NCI-H1417 treated with DMSO at 0.1 percent for 48 hours (cell line): Measurements from ENCODE around the gene ATXN7L1.
A peak's percentile ranks its signal among the peaks of the same experiment; 100 is the strongest.
"Not testable (repeated sequence)": the region's sequence is repeated elsewhere in the genome, so short reads cannot be mapped to it uniquely, and the experiment has no call there.

ENCODE experiments used
- DNase-seq: peaks from one replicate; lab custom pipeline; 2025; lab: John Stamatoyannopoulos, UW

ATXN7L1 gene

DNA sequence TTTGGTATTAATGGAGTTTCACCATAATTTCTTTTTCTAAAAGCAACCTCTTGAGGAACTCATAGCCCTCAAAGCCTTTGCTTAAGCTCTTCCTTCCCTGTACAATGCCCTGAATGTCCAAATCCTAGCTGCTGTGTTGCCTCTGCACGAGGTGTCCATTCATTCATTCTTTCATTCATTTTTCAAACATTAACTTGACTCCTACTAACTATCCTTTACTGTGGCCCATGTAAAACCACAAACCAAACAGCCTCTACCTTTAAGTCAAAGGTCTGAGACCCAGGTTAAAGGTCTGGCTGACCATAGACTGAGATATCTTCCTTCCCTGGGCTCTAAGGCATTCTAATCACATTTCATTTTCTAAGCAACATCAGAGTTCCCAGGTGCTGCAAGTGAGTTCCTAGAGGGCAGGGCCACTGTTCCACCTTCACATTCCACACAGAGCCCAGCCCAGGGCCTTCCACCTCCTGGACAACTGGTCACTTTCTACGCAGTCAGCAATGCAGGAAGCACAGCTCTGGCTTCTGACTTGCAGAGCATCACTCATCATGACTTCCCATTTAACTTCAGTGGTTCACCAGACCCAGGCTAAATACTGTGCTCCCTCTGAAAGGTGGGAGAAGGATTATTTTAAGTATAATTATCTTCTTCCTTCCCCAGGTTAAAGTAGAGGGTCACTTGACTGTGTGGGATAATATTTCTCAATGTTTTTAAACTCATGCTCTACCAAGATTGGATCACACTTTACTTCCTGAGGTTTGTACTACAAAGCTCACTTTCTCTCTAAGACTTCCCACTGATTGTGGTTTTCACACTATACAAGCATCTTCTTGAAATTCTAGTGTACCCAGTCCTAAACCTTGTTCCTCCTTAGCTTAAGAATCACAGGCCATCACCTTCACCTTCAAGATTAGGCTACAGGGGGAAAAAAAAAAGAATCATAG, 19.1 kb downstream of the ATXN7L1 start:
- DNase-seq = no peak

DNA sequence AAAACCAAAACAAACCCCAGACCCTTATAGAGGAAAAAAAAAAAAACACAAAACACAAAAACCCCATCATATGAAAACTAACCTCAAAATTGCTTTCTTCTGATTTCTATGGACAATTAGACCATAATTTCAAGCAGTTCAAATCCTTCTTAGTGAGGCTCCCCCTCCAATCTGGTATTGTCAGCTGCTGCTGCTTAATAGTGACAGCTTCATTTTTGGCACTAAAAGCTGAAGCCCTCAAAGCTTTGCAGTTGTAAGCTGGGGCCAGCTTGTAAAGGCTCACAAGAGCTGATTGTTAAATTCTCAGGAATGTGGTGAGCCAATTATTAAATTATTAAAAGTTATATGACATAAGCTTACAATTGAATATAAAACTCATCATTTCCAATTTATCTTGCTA, 21.9 kb downstream of the ATXN7L1 start:
- DNase-seq = no peak

DNA sequence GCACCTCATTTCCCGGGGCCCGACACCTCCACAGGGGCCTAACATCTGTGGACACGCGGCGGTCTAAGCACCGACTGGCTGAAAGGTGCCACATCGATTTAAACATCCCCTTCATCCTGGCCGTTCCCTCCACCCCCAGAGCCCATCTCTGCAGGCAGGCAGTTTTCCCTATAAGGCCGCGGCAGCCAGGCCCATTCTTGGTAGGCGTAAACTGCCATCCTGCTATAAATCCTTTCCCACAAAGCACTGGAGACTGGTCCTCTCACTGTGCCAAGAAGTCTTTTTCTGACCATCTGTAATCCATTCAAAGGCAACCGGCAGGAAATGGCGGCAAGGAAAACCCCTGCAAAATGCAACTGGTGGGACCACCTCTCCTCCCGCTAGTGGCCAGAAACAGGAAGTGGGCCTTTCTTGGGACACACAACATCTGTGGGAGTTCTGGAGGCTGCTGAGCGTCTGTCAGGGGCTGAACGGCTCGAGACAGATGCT, 22.4 kb downstream of the ATXN7L1 start:
- no peak for DNase-seq

DNA sequence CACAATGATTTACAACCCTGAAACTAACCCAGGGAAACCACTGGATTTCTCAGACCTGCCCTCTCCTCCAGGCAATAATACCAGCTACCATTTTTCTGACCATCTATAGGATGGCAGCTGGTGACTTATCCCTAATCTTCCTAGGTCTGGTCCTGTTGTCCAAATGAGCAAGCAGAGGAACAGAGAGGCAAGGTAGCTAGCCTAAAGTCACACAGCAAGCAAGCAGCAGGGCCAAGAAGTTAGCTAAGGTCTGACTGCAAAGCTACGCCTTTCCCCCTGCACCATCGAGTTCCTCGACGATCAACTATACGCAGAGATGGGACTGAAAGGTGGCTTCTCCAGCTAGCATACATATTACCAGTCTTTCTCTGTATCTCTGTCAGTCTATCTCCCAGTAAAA, 25.3 kb downstream of the ATXN7L1 start:
- no peak for DNase-seq

DNA sequence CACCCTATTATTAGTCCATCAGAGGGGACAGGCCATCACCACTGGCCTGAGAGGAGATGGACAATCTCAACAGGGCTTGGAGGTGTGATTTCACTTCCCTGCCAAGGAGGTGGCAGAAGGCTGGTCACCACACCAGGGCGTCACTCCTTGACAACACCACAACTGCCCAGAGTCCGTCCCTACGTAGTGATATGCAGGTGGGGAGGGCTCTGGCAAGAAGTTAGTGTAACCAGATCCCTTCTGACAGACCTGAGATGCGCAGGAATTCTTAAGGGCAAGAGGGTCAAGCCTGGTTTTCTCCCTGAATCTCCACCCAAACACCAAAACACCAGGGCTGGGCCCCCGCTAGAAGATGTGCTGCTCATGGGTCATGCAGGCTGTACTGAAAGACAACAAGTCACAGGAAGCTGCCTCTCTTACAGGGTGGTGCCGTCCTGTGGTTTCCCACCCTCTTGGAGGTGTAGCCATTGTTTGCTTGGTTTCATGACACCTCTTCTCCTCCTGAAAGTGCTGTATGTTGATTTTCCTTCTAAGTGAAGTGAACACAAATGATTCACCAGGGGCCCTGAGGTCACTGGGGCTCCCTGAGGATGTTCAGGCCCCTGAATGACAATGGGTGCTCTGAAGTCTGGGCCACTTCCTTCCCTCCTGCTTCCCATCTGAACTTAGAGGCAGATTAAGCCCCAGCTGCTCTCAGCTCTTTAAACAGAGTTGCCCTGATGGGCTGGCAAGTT, 27.1 kb downstream of the ATXN7L1 start:
- peak; percentile 2 for DNase-seq

DNA sequence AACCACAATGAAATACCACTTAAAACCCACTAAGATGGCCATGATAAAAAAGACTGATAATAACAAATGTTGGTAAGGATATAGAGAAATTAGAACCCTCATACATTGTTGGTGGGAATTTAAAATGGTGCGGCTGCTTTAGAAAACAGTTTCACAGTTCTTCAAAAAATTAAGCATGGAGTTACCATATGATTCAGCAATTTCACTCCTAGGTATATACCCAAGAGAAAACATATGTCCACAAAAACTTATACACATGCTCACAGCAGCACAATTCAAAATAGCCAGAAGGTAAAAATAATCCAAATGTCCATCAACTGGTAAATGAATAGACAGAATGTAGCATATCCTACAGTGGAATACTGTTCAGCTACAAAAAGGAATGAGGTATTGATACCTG, 30.0 kb downstream of the ATXN7L1 start:
- no peak for DNase-seq

DNA sequence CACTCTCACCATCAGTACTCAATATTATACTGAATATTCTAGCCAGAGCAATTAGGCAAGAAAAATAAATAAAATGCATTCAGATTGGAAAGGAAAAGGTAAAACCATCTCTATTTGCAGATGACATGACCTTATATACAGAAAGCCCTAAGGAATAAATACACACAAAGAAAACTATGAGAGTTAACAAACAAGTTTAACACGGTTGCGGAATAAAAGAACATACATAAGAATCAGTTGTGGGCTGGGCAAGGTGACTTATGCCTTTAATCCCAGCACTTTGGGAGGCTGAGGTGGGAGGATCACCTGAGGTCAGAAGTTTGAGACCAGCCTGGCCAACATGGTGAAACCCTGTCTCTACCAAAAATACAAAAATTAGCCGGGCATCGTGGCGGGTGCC, 31.7 kb downstream of the ATXN7L1 start:
- DNase-seq = not testable (repeated sequence)

DNA sequence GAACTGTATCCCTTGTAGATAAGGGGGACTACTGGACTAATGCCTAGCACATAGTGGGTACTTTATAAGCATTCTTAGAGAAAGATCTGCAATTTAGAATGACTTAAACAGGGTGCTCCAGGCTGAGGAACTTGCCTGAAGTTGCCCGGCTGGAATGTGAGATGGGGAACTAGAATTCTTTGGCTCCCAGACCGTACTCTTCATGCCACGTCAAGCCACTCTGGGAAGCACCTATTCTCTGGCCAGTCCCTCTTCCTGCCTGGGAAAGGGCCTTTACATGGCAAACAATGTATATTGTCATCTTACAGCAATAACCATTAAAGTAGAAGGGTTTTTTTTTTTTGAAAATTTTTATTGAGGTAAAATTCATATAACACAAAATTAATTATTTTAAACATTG, 34.5 kb downstream of the ATXN7L1 start:
- DNase-seq = no peak

DNA sequence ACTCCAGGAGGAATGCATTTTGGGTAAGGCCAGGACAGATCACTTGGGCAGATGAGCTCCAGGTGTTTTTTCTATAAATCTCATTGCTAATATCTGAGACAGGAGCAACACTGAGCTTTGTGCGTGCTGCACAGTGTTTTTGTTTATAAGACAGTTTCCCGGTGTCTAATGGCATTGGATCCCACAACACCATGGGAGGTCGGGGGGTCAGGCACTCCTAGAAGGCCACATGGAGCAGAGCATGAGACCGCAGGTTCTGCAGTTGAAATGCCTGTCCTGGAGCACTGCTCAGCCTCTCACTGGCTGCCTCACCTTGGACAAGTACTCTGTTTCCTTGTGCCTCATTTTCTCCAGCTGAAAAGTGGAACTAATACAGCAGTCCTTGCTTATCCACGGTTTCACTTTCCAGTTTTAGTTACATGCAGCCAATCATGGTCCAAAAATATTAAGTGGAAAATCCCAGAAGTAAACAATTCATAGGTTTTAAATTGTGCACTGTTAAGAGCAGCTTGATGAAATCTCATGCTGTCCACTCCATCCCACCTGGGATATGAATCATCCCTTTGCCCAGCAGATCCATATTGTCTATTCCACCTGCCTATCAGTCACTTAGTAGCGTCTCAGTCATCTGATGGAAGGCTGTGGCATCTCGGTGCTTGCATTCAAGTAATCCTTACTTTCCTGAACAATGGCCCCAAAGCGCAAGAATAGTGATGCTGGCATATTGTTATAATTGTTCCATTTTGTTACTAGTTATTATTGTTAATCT, 35.2 kb downstream of the ATXN7L1 start:
- no peak for DNase-seq

DNA sequence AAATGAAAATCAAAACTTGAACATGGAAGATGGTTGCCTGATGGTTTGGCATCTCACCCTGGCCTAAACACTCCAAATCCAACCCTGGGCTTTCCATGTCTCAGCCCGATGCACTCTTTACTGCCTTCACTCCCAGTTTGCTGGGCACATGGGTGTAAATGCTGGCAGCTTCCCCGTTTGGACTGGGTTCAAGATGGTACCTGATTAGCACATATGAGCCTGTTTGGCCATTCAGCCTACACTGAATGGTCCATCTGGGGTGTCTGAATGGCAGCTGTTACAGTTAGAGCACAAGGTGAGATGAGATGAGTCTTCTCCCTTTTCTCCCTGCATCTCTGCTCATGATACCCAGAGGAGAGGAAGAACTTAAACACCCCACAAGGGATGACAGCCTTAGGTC, 37.1 kb downstream of the ATXN7L1 start:
- no peak for DNase-seq

DNA sequence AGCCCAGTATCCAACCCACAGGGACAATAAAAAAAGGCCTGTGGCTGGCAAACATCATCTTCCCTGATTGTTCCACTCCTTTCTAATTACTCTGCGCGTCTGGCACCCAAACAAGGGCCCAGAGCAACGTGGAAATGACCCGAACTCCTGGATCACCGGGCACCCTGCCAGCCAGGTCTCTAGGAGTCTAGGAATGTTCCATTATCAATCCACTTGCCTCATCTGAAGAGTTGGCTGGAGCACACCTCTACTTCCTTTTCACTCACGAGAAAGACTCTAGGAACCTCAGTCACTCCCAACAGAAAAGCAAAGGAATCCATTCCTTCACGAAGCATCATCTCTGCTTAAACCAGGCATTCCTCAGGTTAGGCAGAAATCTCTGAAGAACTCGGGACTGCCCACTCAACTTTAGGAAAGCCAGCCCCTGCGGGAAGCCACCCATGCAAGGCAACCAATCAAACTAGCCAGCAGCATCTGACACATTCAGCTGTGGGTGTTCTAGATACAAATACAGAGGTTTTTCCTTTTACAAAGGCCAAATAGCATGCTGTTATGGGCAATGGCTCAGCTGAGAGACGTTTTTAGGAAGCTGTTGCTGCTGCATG, 37.7 kb downstream of the ATXN7L1 start:
- no peak for DNase-seq

DNA sequence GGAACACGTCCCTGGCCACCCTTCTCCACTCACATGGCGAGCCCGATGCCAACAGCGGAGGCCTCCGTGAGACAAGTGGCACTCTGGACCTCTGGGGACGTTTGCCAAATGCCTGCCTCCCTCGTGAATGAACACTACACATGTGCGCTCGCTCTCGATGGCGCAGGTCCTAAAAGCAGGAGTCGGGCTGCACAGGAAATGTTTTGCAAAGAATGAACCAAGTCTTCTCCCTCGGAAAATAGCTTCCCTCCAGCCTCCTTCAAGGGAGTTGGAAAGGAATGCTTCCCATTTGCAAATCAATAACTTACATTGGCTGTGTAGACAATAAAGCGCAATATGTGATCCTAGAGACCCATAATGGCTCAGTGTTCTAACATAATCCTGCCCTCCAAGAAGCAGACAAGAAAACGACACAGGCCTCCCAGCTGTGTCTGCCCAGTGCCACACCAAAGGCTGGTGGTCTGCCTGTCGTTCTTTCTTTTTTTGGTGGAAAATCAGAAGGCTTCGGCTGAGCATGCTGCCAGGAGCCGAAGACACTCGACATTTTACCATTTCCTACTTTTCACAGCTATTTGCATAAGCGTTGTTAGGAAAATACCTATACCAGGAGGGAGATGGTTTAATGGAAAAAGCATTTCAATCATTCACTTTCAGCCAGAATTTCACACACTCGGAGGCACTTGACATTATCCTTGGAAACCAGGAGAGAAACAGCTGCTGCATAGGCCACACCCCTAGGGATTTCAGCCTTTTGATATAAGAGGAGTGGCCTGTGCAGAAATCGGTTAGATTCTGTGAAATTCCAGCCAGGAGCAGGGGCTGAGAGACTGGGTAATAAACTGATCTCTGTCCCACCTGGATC, 38.4 kb downstream of the ATXN7L1 start:
- peak; percentile 9 for DNase-seq

DNA sequence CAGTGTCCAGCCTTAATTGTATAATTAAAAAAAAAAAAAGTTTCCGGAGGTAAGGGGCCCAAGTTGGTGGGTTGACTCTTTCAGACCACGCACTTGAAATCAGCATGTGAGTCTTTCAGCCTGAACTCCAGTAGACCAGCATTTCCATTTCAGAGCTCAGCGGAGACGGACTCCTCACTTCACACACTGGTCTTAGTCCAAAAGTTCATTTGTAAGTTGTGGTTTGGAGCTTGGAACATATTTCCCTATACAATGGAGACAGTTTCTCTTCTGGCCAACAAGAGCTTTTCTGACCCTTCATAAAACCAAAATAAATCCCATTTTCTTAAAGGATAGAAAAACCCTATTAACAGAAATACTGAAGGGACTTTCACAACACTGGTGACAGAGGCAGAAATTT, 41.0 kb downstream of the ATXN7L1 start:
- no peak for DNase-seq

DNA sequence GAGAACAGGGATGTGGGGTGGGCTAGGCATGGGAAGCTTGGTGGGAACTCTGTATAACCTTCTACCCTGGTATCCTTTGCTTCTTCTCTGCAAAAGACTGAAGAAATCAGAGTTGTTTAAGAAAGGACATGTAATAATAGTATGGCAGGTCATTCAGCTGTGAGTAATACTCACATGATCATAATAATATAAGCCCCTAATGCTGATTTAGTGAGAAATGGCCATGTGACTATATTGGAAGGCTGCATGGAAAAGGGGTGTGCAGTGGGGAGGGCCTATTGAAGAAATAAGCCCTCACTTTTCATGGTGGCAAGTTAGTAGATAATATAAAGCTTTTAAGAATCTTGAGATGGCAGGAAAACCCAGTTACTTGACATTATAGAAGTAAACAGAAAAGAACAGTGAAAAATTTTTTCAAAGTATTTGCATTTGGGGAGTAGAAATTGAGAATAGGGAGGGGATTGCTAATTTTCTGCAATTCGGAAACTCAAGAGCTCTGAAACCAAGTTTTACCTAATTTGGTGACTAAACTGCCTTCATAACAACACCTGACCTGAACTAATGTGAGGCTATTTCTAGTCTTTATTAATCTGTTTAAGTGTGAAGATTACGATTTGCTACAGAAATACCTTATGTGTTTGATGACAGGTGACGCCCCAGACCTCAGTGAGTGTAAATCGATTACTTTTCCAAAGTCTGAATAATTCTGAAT, 44.4 kb downstream of the ATXN7L1 start:
- no peak for DNase-seq

DNA sequence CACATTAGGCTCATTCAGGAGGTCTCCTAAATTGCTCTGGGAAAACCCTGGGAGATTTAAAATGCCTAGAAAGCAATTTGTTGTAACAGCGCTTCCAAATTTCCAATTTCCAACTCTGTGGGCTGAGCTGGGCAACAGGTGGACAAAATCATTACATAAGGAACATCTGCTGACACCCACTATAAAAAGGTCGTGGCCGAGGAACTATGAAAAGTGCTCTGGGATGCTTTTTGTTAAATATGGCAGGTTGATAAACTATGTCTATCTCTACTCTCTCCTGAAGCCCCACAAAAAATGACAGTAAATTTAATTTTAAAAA, 45.1 kb downstream of the ATXN7L1 start:
- DNase-seq = no peak

DNA sequence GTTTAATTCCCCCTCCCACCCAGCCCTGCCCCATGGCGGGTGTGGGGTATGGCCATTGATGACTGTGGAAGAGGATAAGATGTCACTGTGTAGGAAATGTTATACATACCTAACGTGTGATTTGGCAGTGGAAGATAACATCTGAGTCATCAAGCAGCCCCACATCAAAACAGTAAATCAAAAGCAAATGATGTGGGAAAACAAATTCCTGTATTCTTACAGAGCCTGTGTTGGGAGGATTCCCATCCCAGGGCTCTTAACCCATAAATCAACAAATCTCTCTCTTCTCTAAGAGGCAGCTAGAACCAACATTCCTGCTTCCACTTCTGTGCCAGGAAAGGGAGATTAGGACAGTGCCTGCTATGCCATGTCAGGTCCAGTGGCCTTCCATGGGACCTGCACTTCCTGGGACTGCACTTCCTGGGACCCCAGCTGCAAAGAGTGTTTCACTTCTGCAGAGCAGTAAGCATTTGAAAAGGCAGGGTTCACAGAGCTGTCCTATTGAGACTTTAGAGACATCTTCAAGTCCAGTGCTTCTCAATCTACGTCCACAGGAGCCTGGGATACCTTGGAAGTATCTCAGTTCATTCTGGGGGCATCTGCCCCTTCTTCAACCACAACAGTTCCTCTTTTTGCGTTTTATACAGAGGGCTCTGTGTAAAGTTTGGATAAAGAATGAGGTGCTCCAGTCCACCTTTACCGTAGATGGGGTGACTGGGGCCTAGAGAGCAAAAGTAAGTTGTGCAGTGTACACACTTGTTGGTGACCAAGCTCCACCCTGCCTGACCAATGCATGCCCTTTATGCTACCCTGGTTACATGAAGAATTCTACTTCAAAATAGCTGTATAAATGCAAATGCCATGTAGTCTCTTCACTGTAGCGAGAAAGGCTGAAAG, 45.7 kb downstream of the ATXN7L1 start:
- DNase-seq = no peak

DNA sequence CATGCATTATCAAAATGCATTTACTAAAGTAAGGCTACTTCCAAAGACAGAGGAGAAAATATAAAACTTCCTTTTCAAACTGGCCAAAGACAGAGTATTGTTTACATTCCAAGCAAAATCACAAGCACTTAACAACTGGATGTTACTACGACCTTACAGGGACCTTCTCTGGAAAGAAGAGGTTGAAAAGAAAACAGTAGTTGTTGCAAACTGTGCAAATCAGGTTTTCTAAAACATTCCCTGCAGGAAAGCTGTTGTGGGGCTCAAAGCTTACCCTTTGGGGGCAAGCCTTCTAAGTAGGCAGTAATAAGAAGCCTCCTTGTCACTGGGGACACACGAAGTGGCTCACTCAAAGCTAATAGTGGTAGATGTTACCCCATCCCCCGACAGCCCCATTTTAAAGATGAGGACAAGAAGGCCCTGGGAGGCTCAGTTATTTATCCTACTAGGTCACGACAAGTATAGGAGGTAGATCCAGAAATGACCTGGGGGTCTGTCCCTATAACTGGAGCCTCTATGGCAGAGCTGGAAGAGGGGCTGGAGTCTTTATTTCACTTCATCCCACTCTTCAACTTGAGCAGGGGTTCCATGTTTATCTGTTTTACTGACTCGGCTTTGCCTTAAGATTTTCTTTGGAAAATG, 46.6 kb downstream of the ATXN7L1 start:
- DNase-seq = no peak

DNA sequence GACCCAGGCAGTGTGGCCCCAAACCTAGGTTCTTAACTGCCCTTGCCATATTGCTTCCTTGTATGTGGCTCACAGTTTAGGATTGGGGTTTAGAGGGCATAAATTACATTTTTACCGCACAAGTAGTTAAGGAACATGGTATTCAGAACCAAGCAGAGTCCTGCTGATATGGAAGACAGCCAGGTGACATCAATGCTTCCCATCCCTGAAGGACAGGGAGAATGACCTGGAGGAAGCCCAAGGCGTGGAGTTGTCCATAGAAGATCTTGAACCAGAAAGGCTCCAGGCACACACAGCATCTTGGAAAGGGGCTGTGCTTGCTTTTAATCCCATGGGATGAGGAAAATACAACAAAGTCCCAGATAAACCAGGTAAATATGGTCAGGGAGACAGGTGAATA, 48.3 kb downstream of the ATXN7L1 start:
- DNase-seq = no peak
